Calu3 (cell line): Measurements from ENCODE around the gene UQCRC1. TPM values are rescaled to one million over a fixed set of nuclear protein-coding genes. Genes with fewer than 3 reads are reported as not detected.

Source experiments
- BruUV-seq: library from RNA; stranded (reverse); fragments of 400-500 nt; replicated peaks from 2 replicates; lab custom pipeline; 2021; lab: Mats Ljungman, UMichigan
- CTCF ChIA-PET: fragments of 300-600 bp; sonication (Branson Sonifier 250); formaldehyde crosslinking; loops from one replicate; lab custom pipeline; 2022; ENCODE audit warnings: antibody characterized with exemption; lab: Charles Lee
- DNase-seq: peaks from one replicate; pipeline ENCODE4 v3.0.0; 2022
- H3K27ac Mint-ChIP-seq: one replicate; pipeline ENCODE4 v1.8.0; 2022; ENCODE audit warnings: mixed read lengths; ENCODE audit not compliant: unreplicated experiment
- H3K27me3 Mint-ChIP-seq: one replicate; pipeline ENCODE4 v1.8.0; 2022; ENCODE audit warnings: mixed read lengths; ENCODE audit not compliant: unreplicated experiment
- H3K36me3 Mint-ChIP-seq: one replicate; pipeline ENCODE4 v1.8.0; 2022; ENCODE audit warnings: mild to moderate bottlenecking, moderate library complexity, mixed read lengths; ENCODE audit not compliant: insufficient read depth, unreplicated experiment
- H3K4me1 Mint-ChIP-seq: one replicate; pipeline ENCODE4 v1.8.0; 2022; ENCODE audit warnings: mild to moderate bottlenecking, low read depth, mixed read lengths; ENCODE audit not compliant: unreplicated experiment
- H3K4me3 Mint-ChIP-seq: one replicate; pipeline ENCODE4 v1.8.0; 2022; ENCODE audit warnings: mild to moderate bottlenecking, low read depth, moderate library complexity, mixed read lengths; ENCODE audit not compliant: unreplicated experiment
- H3K9me3 Mint-ChIP-seq: one replicate; pipeline ENCODE4 v1.8.0; 2022; ENCODE audit warnings: low read depth, mixed read lengths; ENCODE audit not compliant: unreplicated experiment
- CTCF ChIP-seq: fragments of 200-600 bp; IDR thresholded peaks from one replicate; pipeline ENCODE4 v1.8.0; 2022; ENCODE audit warnings: antibody characterized with exemption; ENCODE audit not compliant: unreplicated experiment
- intact Hi-C: fragments of 100-400 bp; cut with micrococcal nuclease; formaldehyde crosslinking; loops from one replicate; pipeline ENCODE4 v1.10.0; 2022; ENCODE audit not compliant: unreplicated experiment
- total RNA-seq: library from RNA; stranded (reverse); gene quantifications from 2 replicates; pipeline ENCODE4 v1.2.3, GENCODE V29; 2022

Gene UQCRC1
- total RNA-seq, 1 experiment from 2014 or later: 207 TPM

GRCh38 chr3:48623851-48624547 lies 14.6 kb upstream of the UQCRC1 start:
- CTCF ChIA-PET: interaction anchor here (0.6 to 1.3 kb wide), 3 partner anchors 11 to 287 kb away, joined by 3 read pairs; partner anchors contain the start of gene SLC26A6

GRCh38 chr3:48621461-48621869 lies 12.0 kb upstream of the UQCRC1 start, which contains the start of gene TMEM89:
TMEM89 (minus strand) TSS chr3:48621769; CDS start chr3:48621756, 13 bp downstream.
- no peak for TF ChIP-seq CTCF
- H3K4me1 Mint-ChIP-seq: no peaks in the 10 kb centered on the region
- CTCF ChIA-PET: interaction anchor here (0.6 kb wide), 1 partner anchor 479 kb away, joined by 3 read pairs; no protein-coding TSS in a partner anchor
- no peaks in the 10 kb centered on the region for H3K9me3 Mint-ChIP-seq
- intact Hi-C loops: no loop called here
- no peak for DNase-seq
- no peaks in the 10 kb centered on the region for H3K27me3 Mint-ChIP-seq
- H3K4me3 Mint-ChIP-seq: no peak within 1 kb of the TSS
- H3K36me3 Mint-ChIP-seq: peaks cover 4% of the 10 kb centered on the region
- no peak within 1 kb of the TSS for H3K27ac Mint-ChIP-seq
- BruUV-seq: no TSS peak

More at GRCh38 chr3:48623851-48624547, 14.6 kb upstream of the UQCRC1 start:
- Mint-ChIP-seq H3K4me1 (no peaks in the 10 kb centered on the region), H3K4me3 (no peak overlapping the region), H3K27ac (no peak overlapping the region), H3K9me3 (no peaks in the 10 kb centered on the region), H3K36me3 (peaks cover 15% of the 10 kb centered on the region), H3K27me3 (no peaks in the 10 kb centered on the region)
- no peak for TF ChIP-seq CTCF
- intact Hi-C loops: no loop called here
- BruUV-seq: no TSS peak
- no peak for DNase-seq

GRCh38 chr3:48619541-48620524 lies 10.4 kb upstream of the UQCRC1 start:
- no TSS peak for BruUV-seq
- Mint-ChIP-seq H3K4me1 (no peaks in the 10 kb centered on the region), H3K4me3 (no peak overlapping the region), H3K36me3 (peaks cover 3% of the 10 kb centered on the region), H3K27me3 (no peaks in the 10 kb centered on the region), H3K27ac (no peak overlapping the region), H3K9me3 (no peaks in the 10 kb centered on the region)
- no peak for TF ChIP-seq CTCF
- intact Hi-C loops: no loop called here
- CTCF ChIA-PET: interaction anchor here (0.6 kb wide), 1 partner anchor 283 kb away, joined by 3 read pairs; no protein-coding TSS in a partner anchor
- no peak for DNase-seq

GRCh38 chr3:48617559-48617958 lies 8.1 kb upstream of the UQCRC1 start:
- Mint-ChIP-seq H3K4me3 (no peak overlapping the region), H3K27me3 (no peaks in the 10 kb centered on the region), H3K36me3 (no peaks in the 10 kb centered on the region), H3K9me3 (no peaks in the 10 kb centered on the region), H3K4me1 (no peaks in the 10 kb centered on the region), H3K27ac (no peak overlapping the region)
- no peak for TF ChIP-seq CTCF
- BruUV-seq: no TSS peak
- DNase-seq: no peak
- intact Hi-C loops: no loop called here
- CTCF ChIA-PET: no interaction called here
